Mammary epithelial cell (primary cell): ENCODE data around the gene UCHL3.

Source experiments
- EZH2 ChIP-seq: IDR thresholded peaks from 2 replicates; pipeline ENCODE4 v1.6.1; 2012; ENCODE audit warnings: low read length, inconsistent platforms, borderline replicate concordance
- TF ChIP-seq, protein P1 (sequence below), 2 donors: IDR thresholded peaks in 1 of 2; conservative IDR thresholded peaks in 1 of 2; 2 replicates each; pipeline ENCODE4 v1.5.1; 2011 to 2012; ENCODE audit warnings: inconsistent platforms in 2 of 2, low read length in 2 of 2, mild to moderate bottlenecking in 2 of 2, control low read depth in 1 of 2, low read depth in 1 of 2; ENCODE audit not compliant: insufficient read depth in 1 of 2; ENCODE audit errors: extremely low read depth in 1 of 2

DNA sequence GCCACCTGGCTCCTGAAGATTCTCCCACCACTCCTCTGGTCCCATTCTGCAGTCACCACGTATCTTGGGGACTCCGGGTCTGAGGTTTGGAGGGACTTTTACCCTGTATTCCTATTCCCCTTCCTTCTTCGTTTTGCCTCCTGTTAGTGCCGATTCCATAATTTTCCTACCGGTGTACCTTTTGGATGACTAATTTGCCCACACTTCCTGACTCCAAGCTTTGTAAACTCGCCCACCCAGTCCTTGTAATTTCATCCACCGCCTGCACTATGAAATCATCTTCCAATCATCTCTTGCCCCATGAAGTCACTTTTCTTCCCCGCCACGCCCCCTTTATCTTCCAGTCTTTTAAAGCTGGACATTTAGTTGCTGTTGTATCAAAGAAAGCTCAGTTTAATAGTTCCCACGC is 572 bp downstream of the UCHL3 start:
- TF ChIP-seq, protein P1, sequence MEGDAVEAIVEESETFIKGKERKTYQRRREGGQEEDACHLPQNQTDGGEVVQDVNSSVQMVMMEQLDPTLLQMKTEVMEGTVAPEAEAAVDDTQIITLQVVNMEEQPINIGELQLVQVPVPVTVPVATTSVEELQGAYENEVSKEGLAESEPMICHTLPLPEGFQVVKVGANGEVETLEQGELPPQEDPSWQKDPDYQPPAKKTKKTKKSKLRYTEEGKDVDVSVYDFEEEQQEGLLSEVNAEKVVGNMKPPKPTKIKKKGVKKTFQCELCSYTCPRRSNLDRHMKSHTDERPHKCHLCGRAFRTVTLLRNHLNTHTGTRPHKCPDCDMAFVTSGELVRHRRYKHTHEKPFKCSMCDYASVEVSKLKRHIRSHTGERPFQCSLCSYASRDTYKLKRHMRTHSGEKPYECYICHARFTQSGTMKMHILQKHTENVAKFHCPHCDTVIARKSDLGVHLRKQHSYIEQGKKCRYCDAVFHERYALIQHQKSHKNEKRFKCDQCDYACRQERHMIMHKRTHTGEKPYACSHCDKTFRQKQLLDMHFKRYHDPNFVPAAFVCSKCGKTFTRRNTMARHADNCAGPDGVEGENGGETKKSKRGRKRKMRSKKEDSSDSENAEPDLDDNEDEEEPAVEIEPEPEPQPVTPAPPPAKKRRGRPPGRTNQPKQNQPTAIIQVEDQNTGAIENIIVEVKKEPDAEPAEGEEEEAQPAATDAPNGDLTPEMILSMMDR (conservative IDR thresholded peaks at IDR 0.05 in 1 of 2, IDR thresholded peaks at IDR 0.05 in 1 of 2; ENCODE audit: extremely low read depth in 1 of 2, insufficient read depth in 1 of 2, low read depth in 1 of 2, low read length in 2 of 2), result no peak
- TF ChIP-seq EZH2, result no peak
